ENCODE measurements around the gene CADPS2. TPM values are rescaled to one million over a fixed set of nuclear protein-coding genes. Genes with fewer than 3 reads are reported as not detected.

The CADPS2 gene
- total RNA-seq, 1 donor from 2014 or later: 27.8 TPM

DNA sequence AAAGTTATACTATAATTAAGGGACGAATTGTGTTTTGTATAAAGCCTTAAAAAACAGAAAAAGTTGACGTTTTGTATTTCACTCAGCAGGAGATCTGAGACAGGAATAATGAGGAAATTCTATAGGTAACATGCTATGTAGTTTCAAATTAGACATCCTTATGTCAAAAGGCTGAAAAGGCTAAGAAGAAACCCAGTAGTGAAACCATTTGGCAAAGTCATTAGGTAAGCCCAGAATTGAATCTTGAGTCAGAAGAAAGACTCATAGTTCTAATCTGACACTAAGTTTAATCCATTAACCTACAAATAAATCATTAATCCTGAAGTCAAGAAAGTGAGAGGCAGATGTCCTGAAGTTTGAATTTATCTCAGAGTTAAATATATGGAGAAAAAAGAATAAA, 266.6 kb downstream of the CADPS2 start:
- peaks cover 3% of the 10 kb centered on the region for H3K9me3 Mint-ChIP-seq (ENCODE audit: unreplicated experiment)
- H3K36me3 Mint-ChIP-seq (ENCODE audit: low read depth, unreplicated experiment): no peaks in the 10 kb centered on the region
- DNase-seq (ENCODE audit: low spot score): no peak
- no peaks in the 10 kb centered on the region for H3K27me3 Mint-ChIP-seq (ENCODE audit: unreplicated experiment)
- H3K27ac Mint-ChIP-seq (ENCODE audit: unreplicated experiment): no peak overlapping the region
- TF ChIP-seq, protein P1, sequence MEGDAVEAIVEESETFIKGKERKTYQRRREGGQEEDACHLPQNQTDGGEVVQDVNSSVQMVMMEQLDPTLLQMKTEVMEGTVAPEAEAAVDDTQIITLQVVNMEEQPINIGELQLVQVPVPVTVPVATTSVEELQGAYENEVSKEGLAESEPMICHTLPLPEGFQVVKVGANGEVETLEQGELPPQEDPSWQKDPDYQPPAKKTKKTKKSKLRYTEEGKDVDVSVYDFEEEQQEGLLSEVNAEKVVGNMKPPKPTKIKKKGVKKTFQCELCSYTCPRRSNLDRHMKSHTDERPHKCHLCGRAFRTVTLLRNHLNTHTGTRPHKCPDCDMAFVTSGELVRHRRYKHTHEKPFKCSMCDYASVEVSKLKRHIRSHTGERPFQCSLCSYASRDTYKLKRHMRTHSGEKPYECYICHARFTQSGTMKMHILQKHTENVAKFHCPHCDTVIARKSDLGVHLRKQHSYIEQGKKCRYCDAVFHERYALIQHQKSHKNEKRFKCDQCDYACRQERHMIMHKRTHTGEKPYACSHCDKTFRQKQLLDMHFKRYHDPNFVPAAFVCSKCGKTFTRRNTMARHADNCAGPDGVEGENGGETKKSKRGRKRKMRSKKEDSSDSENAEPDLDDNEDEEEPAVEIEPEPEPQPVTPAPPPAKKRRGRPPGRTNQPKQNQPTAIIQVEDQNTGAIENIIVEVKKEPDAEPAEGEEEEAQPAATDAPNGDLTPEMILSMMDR (IDR thresholded peaks at IDR 0.05; ENCODE audit: unreplicated experiment): no peak
- H3K4me1 Mint-ChIP-seq (ENCODE audit: unreplicated experiment): no peaks in the 10 kb centered on the region
- H3K4me3 Mint-ChIP-seq (ENCODE audit: unreplicated experiment): no peak overlapping the region

DNA sequence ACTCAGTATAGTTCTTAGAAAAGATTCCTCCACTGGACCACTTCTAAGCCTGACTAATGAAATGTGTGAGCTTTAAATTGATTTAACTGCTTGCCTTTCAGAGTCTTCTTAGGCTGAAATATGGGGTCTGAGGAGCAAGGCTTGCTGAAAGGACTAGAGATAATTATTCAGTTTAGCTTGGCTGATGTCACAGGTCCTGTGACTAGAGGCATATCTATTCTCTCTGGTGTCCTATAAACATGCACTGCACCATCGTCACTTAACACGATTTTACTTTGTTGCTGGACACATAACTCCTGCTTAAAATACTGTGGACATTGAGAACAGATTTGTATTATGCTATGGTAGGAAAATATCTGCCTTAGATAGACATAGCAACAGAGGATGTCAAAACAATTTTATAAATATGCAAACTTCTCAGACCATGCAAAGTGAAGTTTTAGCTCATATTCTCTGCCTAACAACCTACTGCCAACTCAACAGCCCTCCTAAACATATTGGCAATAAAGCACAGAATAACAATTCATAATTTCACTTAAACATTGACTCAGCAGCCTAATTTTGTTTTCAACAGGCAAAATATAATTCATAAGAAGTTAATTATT, 267.6 kb downstream of the CADPS2 start:
- no peak overlapping the region for H3K4me3 Mint-ChIP-seq (ENCODE audit: unreplicated experiment)
- DNase-seq (ENCODE audit: low spot score): no peak
- H3K27ac Mint-ChIP-seq (ENCODE audit: unreplicated experiment): no peak overlapping the region
- H3K4me1 Mint-ChIP-seq (ENCODE audit: unreplicated experiment): no peaks in the 10 kb centered on the region
- TF ChIP-seq, protein P1 (IDR thresholded peaks at IDR 0.05; ENCODE audit: unreplicated experiment): no peak
- no peaks in the 10 kb centered on the region for H3K27me3 Mint-ChIP-seq (ENCODE audit: unreplicated experiment)
- no peaks in the 10 kb centered on the region for H3K9me3 Mint-ChIP-seq (ENCODE audit: unreplicated experiment)
- no peaks in the 10 kb centered on the region for H3K36me3 Mint-ChIP-seq (ENCODE audit: low read depth, unreplicated experiment)

DNA sequence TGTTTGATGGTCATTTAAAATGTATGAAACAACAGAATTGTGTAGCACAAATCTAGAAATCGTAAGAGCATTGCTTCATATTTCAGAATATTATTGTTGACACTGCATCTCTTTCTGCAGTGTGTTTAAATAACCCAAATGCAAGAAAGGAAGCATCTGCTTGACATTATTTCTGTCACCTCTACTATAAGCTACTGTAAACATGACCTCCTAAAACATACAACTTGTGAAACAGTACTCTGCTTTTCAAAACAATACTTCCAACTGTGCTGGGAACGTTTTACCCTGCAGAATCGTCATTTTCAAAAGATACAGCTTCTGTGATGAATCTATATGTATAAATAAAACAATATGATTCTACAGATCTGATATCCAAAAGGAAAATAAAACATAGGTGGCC, 269.3 kb downstream of the CADPS2 start:
- Mint-ChIP-seq H3K27ac (ENCODE audit: unreplicated experiment) (no peak overlapping the region), H3K4me3 (ENCODE audit: unreplicated experiment) (no peak overlapping the region), H3K4me1 (ENCODE audit: unreplicated experiment) (no peaks in the 10 kb centered on the region), H3K27me3 (ENCODE audit: unreplicated experiment) (no peaks in the 10 kb centered on the region), H3K36me3 (ENCODE audit: low read depth, unreplicated experiment) (no peaks in the 10 kb centered on the region), H3K9me3 (ENCODE audit: unreplicated experiment) (no peaks in the 10 kb centered on the region)
- DNase-seq (ENCODE audit: low spot score): no peak
- TF ChIP-seq, protein P1 (IDR thresholded peaks at IDR 0.05; ENCODE audit: unreplicated experiment): no peak

DNA sequence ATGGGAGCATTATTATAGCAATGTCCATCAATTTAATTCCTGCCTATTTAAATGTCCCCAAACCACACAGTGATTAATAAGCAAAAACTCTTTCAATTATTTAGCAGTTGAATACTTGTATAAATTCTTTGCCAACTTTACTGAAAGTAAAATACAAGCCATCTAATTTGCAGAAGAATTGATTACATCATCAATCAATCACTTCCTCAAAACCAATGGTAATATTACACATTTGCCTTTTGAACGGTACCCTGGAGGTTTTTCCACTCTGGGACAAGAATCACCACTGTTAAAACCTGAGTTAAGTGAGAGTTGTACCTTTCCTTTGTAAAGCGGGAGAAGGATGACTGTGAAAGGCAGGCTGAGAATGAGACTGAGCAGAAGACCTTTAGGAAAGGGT, 280.3 kb downstream of the CADPS2 start:
- TF ChIP-seq, protein P1 (IDR thresholded peaks at IDR 0.05; ENCODE audit: unreplicated experiment): no peak
- H3K27ac Mint-ChIP-seq (ENCODE audit: unreplicated experiment): no peak overlapping the region
- no peaks in the 10 kb centered on the region for H3K36me3 Mint-ChIP-seq (ENCODE audit: low read depth, unreplicated experiment)
- no peak for DNase-seq (ENCODE audit: low spot score)
- H3K27me3 Mint-ChIP-seq (ENCODE audit: unreplicated experiment): no peaks in the 10 kb centered on the region
- no peaks in the 10 kb centered on the region for H3K9me3 Mint-ChIP-seq (ENCODE audit: unreplicated experiment)
- no peak overlapping the region for H3K4me3 Mint-ChIP-seq (ENCODE audit: unreplicated experiment)
- H3K4me1 Mint-ChIP-seq (ENCODE audit: unreplicated experiment): peaks cover 10% of the 10 kb centered on the region

DNA sequence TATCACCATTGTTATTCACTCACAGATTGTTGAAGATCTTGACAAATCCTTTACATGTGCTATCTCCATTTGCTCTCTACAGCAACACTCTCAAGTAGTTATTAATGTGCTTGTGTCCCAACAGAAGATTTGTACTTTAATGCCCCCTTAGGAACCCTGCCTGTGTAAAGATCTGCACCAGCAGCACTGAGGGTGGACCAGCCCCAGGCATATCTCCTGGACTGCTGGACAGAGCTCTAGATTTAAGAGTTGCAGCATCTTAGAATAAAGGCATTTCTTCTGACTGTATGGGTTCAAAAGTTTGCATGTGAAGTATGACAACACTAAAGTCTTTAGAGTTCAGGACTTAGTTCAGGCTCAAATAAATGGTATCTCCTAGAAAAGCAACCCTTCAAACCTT, 282.0 kb downstream of the CADPS2 start:
- Mint-ChIP-seq H3K4me3 (ENCODE audit: unreplicated experiment) (no peak overlapping the region), H3K27me3 (ENCODE audit: unreplicated experiment) (no peaks in the 10 kb centered on the region), H3K4me1 (ENCODE audit: unreplicated experiment) (peaks cover 4% of the 10 kb centered on the region), H3K27ac (ENCODE audit: unreplicated experiment) (no peak overlapping the region), H3K36me3 (ENCODE audit: low read depth, unreplicated experiment) (peaks cover under 1% of the 10 kb centered on the region), H3K9me3 (ENCODE audit: unreplicated experiment) (no peaks in the 10 kb centered on the region)
- TF ChIP-seq, protein P1 (IDR thresholded peaks at IDR 0.05; ENCODE audit: unreplicated experiment): no peak
- DNase-seq (ENCODE audit: low spot score): no peak
